ENCODE measurements around the gene CD276. TPM values are rescaled to one million over a fixed set of nuclear protein-coding genes. Genes with fewer than 3 reads are reported as not detected.

The CD276 gene
- total RNA-seq, 1 experiment from 2014 or later, result 75.4 TPM

DNA sequence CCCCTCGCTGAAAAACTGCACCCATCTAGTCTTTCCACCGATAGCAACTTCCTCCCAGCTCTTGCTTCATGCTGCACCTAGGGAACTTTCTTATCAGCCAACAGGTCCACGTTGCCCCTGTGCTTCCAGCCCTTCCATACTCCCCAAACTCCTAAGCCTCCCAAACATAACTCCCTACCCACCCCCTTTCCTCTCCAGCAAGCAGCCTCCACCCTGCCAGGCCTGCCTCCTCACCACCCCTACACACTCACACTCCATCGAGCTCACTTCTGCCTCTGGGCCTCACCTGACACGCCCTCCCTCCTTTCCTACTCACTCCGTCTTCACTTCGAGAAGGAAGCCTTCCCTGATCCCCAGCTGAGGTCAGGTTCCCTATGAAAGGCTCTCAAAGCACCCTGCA, 60.9 kb downstream of the CD276 start:
- no peaks in the 10 kb centered on the region for H3K9me2 ChIP-seq (ENCODE audit: insufficient read depth)
- H3K36me3 ChIP-seq (ENCODE audit: control insufficient read depth in 1 of 2, insufficient read depth in 2 of 2, low read length in 2 of 2), result no peaks in the 10 kb centered on the region
- peaks cover 7 to 11% of the 10 kb centered on the region in 2 experiments for H3K4me1 ChIP-seq (ENCODE audit: control insufficient read depth in 1 of 2, insufficient read depth in 2 of 2, low read length in 2 of 2)
- H3K27me3 ChIP-seq (ENCODE audit: insufficient read depth, low read length), result no peaks in the 10 kb centered on the region
- no peaks in the 10 kb centered on the region for H4K20me1 ChIP-seq (ENCODE audit: insufficient read depth)
- no peaks in the 10 kb centered on the region for H3K79me2 ChIP-seq (ENCODE audit: insufficient read depth, low read length)
- H3K4me2 ChIP-seq (ENCODE audit: low read length), result no peak overlapping the region
- H3K27ac ChIP-seq (ENCODE audit: low read depth, low read length), result no peak overlapping the region
- no peaks in the 10 kb centered on the region for H3K9me3 ChIP-seq (ENCODE audit: control insufficient read depth in 1 of 2, insufficient read depth in 1 of 2, low read depth in 1 of 2, low read length in 2 of 2)
- intact Hi-C loops (cut with micrococcal nuclease), result no loop called here
- no peak overlapping the region for H3K9ac ChIP-seq (ENCODE audit: low read length)
- ChIA-PET CTCF (no interaction called here), POLR2A (no interaction called here), RAD21 (ENCODE audit: low non-redundant PET in 1 of 2, low total read pairs in 2 of 2, uncharacterized antibody in 2 of 2, unreplicated experiment in 2 of 2) (no interaction called here)
- no peak overlapping the region for H3K4me3 ChIP-seq (replicated peaks in 1 of 2; ENCODE audit: low read depth in 1 of 2, low read length in 2 of 2)
- ATAC-seq, result no peak
- no TSS peak for BruUV-seq (replicated peaks)
- TF ChIP-seq EZH2phosphoT487 (IDR thresholded peaks at IDR 0.05; ENCODE audit: borderline replicate concordance) (no peak), CBX3 (IDR thresholded peaks at IDR 0.05; ENCODE audit: low read depth) (no peak)
- TF ChIP-seq, protein P1, sequence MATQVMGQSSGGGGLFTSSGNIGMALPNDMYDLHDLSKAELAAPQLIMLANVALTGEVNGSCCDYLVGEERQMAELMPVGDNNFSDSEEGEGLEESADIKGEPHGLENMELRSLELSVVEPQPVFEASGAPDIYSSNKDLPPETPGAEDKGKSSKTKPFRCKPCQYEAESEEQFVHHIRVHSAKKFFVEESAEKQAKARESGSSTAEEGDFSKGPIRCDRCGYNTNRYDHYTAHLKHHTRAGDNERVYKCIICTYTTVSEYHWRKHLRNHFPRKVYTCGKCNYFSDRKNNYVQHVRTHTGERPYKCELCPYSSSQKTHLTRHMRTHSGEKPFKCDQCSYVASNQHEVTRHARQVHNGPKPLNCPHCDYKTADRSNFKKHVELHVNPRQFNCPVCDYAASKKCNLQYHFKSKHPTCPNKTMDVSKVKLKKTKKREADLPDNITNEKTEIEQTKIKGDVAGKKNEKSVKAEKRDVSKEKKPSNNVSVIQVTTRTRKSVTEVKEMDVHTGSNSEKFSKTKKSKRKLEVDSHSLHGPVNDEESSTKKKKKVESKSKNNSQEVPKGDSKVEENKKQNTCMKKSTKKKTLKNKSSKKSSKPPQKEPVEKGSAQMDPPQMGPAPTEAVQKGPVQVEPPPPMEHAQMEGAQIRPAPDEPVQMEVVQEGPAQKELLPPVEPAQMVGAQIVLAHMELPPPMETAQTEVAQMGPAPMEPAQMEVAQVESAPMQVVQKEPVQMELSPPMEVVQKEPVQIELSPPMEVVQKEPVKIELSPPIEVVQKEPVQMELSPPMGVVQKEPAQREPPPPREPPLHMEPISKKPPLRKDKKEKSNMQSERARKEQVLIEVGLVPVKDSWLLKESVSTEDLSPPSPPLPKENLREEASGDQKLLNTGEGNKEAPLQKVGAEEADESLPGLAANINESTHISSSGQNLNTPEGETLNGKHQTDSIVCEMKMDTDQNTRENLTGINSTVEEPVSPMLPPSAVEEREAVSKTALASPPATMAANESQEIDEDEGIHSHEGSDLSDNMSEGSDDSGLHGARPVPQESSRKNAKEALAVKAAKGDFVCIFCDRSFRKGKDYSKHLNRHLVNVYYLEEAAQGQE (IDR thresholded peaks at IDR 0.05; ENCODE audit: low read depth), result no peak
- TF ChIP-seq, protein P2, sequence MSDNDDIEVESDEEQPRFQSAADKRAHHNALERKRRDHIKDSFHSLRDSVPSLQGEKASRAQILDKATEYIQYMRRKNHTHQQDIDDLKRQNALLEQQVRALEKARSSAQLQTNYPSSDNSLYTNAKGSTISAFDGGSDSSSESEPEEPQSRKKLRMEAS (IDR thresholded peaks at IDR 0.05), result no peak
- no peak for DNase-seq (ENCODE audit: low read depth, low spot score)
- no peak overlapping the region for H2AFZ ChIP-seq (ENCODE audit: low read depth, low read length, poor library complexity, severe bottlenecking)

DNA sequence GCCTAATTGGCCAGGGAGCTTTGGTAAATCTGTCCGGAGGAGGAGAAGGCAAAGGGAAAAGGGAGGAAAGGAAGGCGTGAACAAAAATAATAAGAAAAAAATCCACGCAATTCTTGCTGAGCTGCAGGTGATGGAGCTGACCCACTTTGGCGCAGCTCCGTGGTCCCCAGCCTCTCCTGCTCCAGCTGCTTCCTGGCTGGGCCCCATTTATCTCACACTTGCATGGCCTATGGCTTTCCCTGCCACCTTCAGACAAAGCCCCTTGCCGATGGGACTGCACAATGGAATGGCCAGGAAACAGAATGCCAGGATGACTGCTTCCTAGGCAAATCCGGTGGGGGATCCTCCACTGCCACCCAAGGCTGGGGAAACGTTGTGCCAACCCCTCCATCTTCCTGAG, 62.1 kb downstream of the CD276 start:
- BruUV-seq (replicated peaks), result no TSS peak
- H4K20me1 ChIP-seq (ENCODE audit: insufficient read depth), result no peaks in the 10 kb centered on the region
- H3K4me2 ChIP-seq (ENCODE audit: low read length), result no peak overlapping the region
- H3K4me1 ChIP-seq (ENCODE audit: control insufficient read depth in 1 of 2, insufficient read depth in 2 of 2, low read length in 2 of 2), result peaks cover 7 to 11% of the 10 kb centered on the region in 2 experiments
- H3K36me3 ChIP-seq (ENCODE audit: control insufficient read depth in 1 of 2, insufficient read depth in 2 of 2, low read length in 2 of 2), result no peaks in the 10 kb centered on the region
- DNase-seq (ENCODE audit: low read depth, low spot score) (no peak), ATAC-seq (no peak)
- no peak overlapping the region for H2AFZ ChIP-seq (ENCODE audit: low read depth, low read length, poor library complexity, severe bottlenecking)
- intact Hi-C loops (cut with micrococcal nuclease), result no loop called here
- ChIA-PET POLR2A (no interaction called here), RAD21 (ENCODE audit: low non-redundant PET in 1 of 2, low total read pairs in 2 of 2, uncharacterized antibody in 2 of 2, unreplicated experiment in 2 of 2) (no interaction called here), CTCF (no interaction called here)
- no peak for TF ChIP-seq EZH2phosphoT487 (IDR thresholded peaks at IDR 0.05; ENCODE audit: borderline replicate concordance)
- TF ChIP-seq, protein P2 (IDR thresholded peaks at IDR 0.05), result no peak
- no peak for TF ChIP-seq SP1 (IDR thresholded peaks at IDR 0.05; ENCODE audit: low read depth)
- no peak for TF ChIP-seq SRF (IDR thresholded peaks at IDR 0.05; ENCODE audit: low read depth)
- no peak for TF ChIP-seq RAD21 (IDR thresholded peaks at IDR 0.05; ENCODE audit: low read depth)
- TF ChIP-seq FOSL1 (IDR thresholded peaks at IDR 0.05; ENCODE audit: low read depth), result no peak
- no peak for TF ChIP-seq ELF1 (IDR thresholded peaks at IDR 0.05; ENCODE audit: borderline replicate concordance, low read depth)
- no peak for TF ChIP-seq ZNF274 (IDR thresholded peaks at IDR 0.05; ENCODE audit: low read depth, low read length)
- TF ChIP-seq TCF7L2 (IDR thresholded peaks at IDR 0.05; ENCODE audit: borderline replicate concordance, extremely low read depth, insufficient read depth, insufficient read length), result no peak
- TF ChIP-seq, protein P3, sequence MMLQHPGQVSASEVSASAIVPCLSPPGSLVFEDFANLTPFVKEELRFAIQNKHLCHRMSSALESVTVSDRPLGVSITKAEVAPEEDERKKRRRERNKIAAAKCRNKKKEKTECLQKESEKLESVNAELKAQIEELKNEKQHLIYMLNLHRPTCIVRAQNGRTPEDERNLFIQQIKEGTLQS (IDR thresholded peaks at IDR 0.05), result no peak
- TF ChIP-seq JUND (IDR thresholded peaks at IDR 0.05), result no peak
- no peak overlapping the region for H3K4me3 ChIP-seq (replicated peaks in 1 of 2; ENCODE audit: low read depth in 1 of 2, low read length in 2 of 2)
- no peaks in the 10 kb centered on the region for H3K9me3 ChIP-seq (ENCODE audit: control insufficient read depth in 1 of 2, insufficient read depth in 1 of 2, low read depth in 1 of 2, low read length in 2 of 2)
- H3K9ac ChIP-seq (ENCODE audit: low read length), result no peak overlapping the region
- no peaks in the 10 kb centered on the region for H3K79me2 ChIP-seq (ENCODE audit: insufficient read depth, low read length)
- no peaks in the 10 kb centered on the region for H3K27me3 ChIP-seq (ENCODE audit: insufficient read depth, low read length)
- no peak overlapping the region for H3K27ac ChIP-seq (ENCODE audit: low read depth, low read length)
- H3K9me2 ChIP-seq (ENCODE audit: insufficient read depth), result no peaks in the 10 kb centered on the region

Data from HCT116 (cell line).